Measurements from ENCODE around the gene PEX5L.

PEX5L gene

GRCh38 chr3:179884136-179884535, 152.6 kb downstream of the PEX5L start:
- TF ChIP-seq SIN3A (IDR thresholded peaks at IDR 0.05; ENCODE audit: borderline replicate concordance, insufficient read depth, low read length) (no peak), FOXP2 (optimal IDR thresholded peaks at IDR 0.05; ENCODE audit: borderline replicate concordance, extremely low read depth, extremely low read length, insufficient read depth) (no peak)

DNA sequence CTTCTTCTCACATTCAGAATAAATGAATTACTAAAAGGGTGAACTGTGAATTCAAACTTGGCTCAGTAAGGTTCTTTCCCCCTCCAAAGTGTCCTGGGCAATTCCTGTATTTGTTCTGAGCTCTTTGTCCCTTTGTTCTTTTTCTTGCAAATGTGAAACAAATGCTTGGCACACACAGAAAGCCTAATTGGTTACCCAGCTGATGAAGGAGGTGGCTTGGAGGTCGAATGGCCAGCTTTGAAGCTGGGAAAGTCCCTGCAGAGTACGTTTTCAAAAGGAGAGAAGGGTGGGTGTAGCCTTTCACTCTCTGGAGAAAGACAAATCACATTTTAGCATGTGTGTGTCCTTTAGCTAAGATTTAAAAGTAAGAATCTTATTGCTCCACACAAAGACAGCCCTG, 154.4 kb downstream of the PEX5L start:
- TF ChIP-seq SIN3A (IDR thresholded peaks at IDR 0.05; ENCODE audit: borderline replicate concordance, insufficient read depth, low read length) (no peak), REST (IDR thresholded peaks at IDR 0.05; ENCODE audit: insufficient read depth in 1 of 2, low read depth in 2 of 2, low read length in 2 of 2) (no peak), POLR2AphosphoS5 (IDR thresholded peaks at IDR 0.05; ENCODE audit: low read depth, low read length) (no peak), FOXP2 (optimal IDR thresholded peaks at IDR 0.05; ENCODE audit: borderline replicate concordance, extremely low read depth, extremely low read length, insufficient read depth) (no peak), TAF1 (IDR thresholded peaks at IDR 0.05; ENCODE audit: borderline replicate concordance, insufficient read depth, low read length) (no peak)

DNA sequence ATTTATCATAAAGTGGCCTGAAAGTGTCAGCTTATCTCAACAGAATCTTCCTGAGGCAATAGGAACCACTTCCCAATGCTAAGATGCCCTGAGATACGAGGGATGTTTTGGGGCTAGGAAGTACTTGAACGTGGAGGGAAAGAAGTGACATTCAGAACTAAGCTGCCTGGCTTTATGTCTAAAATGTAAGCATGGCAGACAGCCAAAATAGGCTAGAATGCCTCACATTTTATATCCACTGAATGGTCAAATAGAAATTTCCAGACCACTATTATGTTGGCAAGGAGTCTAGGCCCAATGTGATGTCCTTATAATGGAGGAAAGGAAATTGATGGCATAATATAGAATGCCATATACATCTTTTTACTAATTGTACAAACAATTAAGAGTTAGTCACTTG, 154.9 kb downstream of the PEX5L start:
- no peak for TF ChIP-seq TAF1 (IDR thresholded peaks at IDR 0.05; ENCODE audit: borderline replicate concordance, insufficient read depth, low read length)
- TF ChIP-seq SIN3A (IDR thresholded peaks at IDR 0.05; ENCODE audit: borderline replicate concordance, insufficient read depth, low read length) = no peak

DNA sequence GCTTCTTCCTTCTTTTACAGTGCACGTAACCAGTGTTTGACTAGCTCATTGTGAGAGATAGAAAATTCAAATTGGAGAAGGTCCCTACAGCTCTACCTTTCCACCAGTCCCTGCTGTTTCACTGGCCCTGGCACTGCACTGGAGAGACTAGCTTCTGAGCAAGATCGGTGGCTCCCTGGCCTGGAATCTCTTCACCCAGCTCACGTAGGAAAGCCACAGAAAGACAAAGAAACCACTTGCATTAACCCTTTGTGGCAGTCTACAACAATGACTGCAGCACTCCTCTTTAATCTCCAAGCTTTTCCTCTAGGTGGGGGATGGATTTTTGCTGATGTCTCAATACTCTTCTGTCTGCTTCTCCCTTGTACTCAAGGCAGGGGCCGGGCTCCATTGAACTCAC, 155.9 kb downstream of the PEX5L start:
- no peak for TF ChIP-seq POLR2AphosphoS5 (IDR thresholded peaks at IDR 0.05; ENCODE audit: low read depth, low read length)
- no peak for TF ChIP-seq TAF1 (IDR thresholded peaks at IDR 0.05; ENCODE audit: borderline replicate concordance, insufficient read depth, low read length)
- no peak for TF ChIP-seq FOXP2 (optimal IDR thresholded peaks at IDR 0.05; ENCODE audit: borderline replicate concordance, extremely low read depth, extremely low read length, insufficient read depth)
- TF ChIP-seq SIN3A (IDR thresholded peaks at IDR 0.05; ENCODE audit: borderline replicate concordance, insufficient read depth, low read length) = no peak
- TF ChIP-seq REST (IDR thresholded peaks at IDR 0.05; ENCODE audit: insufficient read depth in 1 of 2, low read depth in 2 of 2, low read length in 2 of 2) = no peak

DNA sequence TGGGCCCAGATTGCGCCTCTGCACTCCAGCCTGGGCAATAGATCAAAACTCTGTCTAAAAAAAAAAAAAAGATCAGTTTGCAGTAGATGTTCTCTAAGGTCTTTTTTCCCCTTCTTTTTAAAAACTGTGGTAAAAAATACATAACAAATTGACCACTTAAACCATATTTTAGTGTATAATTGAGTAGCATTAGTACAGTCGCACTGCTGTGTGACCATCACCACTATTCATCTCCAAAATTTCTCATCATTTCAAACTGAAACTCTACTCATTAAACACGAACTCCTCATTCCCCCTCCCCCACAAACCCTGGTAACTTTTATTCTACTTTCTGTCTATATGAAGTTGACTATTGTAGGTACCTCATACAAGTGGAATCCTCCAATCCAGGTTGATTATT, 160.3 kb downstream of the PEX5L start:
- TF ChIP-seq TAF1 (IDR thresholded peaks at IDR 0.05; ENCODE audit: borderline replicate concordance, insufficient read depth, low read length) (no peak), SIN3A (IDR thresholded peaks at IDR 0.05; ENCODE audit: borderline replicate concordance, insufficient read depth, low read length) (no peak), FOXP2 (optimal IDR thresholded peaks at IDR 0.05; ENCODE audit: borderline replicate concordance, extremely low read depth, extremely low read length, insufficient read depth) (no peak), POLR2AphosphoS5 (IDR thresholded peaks at IDR 0.05; ENCODE audit: low read depth, low read length) (no peak), REST (IDR thresholded peaks at IDR 0.05; ENCODE audit: insufficient read depth in 1 of 2, low read depth in 2 of 2, low read length in 2 of 2) (no peak)

DNA sequence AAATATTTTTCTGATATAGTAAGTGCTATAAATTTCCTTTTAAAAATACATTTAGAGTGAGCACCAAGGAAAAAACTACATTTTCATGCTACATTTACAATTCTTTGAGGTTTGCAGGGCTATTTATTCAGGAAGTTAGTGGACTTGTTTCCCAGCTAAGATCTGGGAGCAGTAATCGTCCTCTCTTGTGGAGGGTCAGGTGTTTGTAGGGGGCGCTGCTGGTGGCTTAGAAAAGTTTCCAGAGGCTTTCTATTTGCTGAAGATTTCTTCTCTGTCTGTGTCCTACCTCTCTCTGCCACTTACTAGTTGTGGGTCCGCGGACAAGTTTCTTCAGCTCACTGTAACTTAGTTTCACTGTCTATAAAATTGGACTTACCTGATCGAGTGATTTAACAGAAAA, 163.9 kb downstream of the PEX5L start:
- no peak for TF ChIP-seq SIN3A (IDR thresholded peaks at IDR 0.05; ENCODE audit: borderline replicate concordance, insufficient read depth, low read length)
- TF ChIP-seq FOXP2 (optimal IDR thresholded peaks at IDR 0.05; ENCODE audit: borderline replicate concordance, extremely low read depth, extremely low read length, insufficient read depth) = no peak
- TF ChIP-seq POLR2AphosphoS5 (IDR thresholded peaks at IDR 0.05; ENCODE audit: low read depth, low read length) = no peak
- no peak for TF ChIP-seq TAF1 (IDR thresholded peaks at IDR 0.05; ENCODE audit: borderline replicate concordance, insufficient read depth, low read length)
- TF ChIP-seq REST (IDR thresholded peaks at IDR 0.05; ENCODE audit: insufficient read depth in 1 of 2, low read depth in 2 of 2, low read length in 2 of 2) = no peak

Data from PFSK-1 (cell line).